GM21737 (cell line): ENCODE measurements around the gene TBC1D32.
"Not testable (repeated sequence)": the region's sequence is repeated elsewhere in the genome, so short reads cannot be mapped to it uniquely, and the experiment has no call there.

Source experiments
- ATAC-seq: cut with Tn5 transposase; IDR thresholded peaks from one replicate; pipeline ENCODE4 v1.9.1; 2021; ENCODE audit warnings: mild to moderate bottlenecking, moderate library complexity; ENCODE audit not compliant: unreplicated experiment

The TBC1D32 gene

DNA sequence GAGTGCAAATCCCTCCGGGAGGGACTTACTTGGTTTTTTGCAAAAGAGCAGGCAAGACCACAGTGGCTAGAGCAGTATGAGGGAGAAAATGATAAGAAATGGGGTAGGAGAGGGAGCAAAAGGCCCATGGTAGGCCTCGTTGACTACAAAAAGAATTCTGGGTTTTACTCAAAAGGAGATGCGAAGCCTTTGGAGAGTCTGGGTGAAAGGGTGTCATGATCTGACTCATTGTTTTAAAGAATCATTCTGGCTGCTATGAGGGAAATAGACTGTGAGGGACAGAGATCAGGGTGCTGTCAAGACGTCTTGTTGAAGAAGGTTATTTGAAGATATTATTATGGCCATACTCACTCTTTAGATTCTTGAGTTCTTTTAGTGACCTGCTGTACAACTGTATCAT is 13.0 kb downstream of the TBC1D32 start:
- no peak for ATAC-seq

DNA sequence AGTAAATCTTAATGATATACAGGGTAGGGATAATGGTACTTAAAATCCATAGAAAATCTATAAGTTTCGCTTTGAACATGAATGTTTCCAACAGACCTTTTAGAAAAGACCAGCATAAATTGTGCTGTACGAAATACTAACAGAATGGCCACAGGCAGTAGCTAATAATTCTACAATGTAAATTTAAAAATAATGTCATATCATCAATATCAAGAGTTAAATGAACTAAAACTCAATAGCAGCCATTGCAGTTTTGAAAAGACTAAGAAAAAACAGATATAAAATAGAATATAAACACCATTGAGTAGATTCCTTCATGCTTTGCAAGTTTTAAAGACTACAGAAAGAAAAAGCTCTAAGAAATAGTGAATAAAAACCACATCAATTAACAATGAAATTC is 14.7 kb downstream of the TBC1D32 start:
- ATAC-seq, result no peak

DNA sequence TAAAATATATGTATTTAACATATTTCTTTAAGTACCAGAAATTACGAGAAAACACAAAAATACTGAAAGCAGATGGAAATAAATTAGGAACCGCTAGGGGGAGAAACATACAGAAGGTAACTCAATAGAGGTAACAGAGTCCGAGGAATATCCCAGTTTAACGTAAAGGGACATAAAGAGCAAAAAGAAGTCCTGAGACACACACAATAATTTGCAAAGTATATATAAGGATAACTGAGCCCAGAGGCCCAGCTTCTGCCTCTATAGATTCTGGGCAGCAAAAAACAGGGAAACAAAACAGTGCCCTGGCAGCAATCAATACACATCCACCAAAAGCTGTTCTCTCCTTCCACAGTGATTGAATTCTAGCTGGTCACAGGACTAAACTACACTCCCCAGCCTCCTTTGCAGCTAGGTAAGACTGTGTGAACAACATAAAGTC is 15.1 kb downstream of the TBC1D32 start:
- no peak for ATAC-seq

DNA sequence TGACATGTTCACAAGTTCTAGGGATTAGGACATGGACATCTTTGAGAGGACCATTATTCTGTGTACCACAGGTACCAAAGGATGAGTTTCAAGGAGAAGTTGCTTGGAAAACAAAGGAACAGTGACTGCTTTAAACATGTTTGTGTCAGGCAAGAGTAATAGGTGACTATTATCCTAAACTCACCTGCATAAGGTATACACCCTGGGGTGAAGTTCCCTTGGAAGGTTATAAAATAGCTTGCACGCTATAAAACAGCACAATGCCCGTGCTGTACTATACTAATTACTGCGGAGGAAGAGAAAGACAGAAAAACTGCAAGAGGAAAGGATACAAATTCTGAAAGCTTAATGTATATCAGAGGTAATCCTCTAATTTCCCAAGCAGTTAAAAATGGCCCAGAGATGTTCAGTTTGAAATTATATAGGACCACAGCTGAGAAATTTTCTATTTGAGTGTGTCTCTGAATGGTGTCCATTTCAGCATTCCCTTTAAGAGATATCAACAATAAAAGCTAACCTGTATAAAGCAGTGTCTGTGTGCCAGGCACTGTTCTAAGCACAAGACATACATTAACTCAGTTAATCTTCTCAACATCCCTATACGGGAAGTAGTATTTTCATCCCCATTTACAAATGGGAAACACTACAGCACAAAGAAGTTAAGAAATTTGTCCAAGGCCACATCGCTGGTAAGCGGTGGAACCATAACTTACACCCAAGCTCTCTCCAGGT is 19.7 kb downstream of the TBC1D32 start:
- ATAC-seq, result no peak

DNA sequence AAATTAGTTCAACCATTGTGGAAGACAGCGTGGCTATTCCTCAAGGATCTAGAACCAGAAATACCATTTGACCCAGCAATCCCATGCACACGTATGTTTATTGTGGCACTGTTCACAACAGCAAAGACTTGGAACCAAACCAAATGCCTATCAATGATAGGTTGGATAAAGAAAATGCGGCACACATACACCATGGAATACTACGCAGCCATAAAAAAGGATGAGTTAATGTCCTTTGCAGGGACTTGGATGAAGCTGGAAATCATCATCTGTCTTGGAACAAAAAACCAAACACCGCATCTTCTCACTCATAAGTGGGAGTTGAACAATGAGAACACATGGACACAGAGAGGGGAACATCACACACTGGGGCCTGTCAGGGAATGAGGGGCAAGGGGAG is 22.5 kb downstream of the TBC1D32 start:
- not testable (repeated sequence) for ATAC-seq

DNA sequence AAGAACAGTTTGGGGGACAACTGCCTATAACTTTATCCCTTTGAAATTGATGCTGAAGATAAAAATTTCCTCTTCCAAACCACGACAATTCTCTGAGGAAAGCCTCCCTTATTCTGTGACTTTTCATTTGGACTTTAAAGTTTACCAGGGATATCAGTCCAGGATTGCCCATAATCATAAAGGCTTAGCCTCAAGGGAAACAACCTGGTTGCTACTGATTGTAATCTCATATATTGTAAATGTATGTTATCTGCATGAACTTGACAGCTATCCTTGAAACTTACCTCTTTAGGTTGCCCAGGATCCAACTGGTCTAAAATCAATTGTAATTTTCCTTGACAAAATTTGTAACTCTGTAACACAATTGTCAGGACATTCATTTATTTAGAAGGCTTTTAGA is 23.8 kb downstream of the TBC1D32 start:
- no peak for ATAC-seq

DNA sequence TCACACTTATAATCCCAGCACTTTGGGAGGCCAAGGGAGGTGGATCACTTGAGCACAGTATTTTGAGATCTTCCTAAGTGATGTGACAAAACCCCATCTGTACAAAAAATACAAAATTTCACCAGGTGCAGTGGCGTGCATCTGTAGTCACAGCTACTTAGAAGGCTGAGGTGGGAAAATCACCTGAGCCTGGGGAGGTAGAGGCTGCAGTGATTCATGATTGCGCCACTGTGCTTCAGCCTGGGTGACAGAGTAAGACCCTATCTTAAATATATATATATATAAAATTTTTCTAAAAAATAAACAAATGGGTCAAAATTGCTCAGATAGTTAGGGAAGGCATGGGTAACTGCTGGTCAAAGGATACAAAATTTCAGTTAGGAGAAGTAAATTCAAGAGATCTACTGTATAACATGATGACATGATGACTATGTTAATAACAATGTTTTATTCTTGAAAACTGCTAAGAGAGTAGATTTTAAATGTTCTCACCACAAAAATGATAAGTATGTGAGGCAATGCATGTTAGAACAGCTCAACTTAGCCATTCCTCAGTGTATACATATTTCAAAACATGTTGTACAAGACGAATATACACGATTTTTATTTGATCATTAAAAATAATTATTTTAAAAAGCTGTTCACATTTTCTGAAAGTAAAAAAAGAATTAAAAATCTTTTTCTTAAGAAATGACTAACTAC is 24.4 kb downstream of the TBC1D32 start:
- ATAC-seq, result no peak

DNA sequence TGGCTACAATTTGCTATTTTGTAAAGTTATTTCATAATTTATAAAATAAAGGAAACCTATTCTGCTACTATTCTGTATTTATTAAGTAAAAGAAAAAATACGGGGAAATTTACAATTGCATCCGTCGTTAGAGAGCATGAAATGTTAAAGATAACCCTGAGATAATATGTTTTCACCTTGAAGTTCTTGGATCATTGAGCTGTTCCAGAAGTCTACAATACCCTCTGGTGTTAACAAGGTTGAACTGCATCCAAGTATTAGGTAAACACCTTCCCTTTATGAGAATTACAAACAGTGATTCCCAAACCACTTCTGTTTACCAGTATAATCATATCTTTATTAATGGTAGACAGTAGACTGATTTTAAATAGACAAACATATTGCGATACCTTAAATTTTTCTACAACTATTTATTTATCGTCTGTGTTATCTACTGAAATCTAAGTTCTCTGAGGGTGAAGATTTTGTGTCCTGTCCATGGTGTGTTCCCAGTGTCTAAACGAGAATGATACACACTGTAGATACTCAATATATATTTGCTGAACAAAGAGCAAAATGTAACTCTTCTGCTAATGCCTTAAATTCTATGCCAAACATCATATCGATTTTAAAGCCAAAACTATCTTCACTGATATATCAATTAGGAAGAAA is 28.2 kb downstream of the TBC1D32 start:
- peak; percentile 59 for ATAC-seq

DNA sequence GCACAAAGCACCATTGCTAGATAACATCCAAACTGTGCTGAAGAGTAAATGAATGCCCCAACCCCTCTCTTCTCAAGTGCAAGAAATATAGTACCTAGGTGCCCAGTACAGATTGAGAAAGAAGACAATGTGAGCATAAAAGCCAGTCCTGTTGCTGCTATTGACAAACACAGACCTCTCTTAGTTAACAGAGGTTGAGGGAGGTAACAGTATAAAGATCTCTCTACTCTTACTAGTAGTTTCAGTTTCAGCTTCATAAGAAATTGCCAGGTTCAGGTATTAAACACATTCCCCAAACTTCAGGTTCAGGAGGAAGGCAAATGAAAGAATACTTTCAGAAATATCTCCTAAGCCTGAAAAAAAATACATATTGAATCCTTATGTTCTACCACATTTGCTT is 31.4 kb downstream of the TBC1D32 start:
- ATAC-seq, result peak; percentile 67

DNA sequence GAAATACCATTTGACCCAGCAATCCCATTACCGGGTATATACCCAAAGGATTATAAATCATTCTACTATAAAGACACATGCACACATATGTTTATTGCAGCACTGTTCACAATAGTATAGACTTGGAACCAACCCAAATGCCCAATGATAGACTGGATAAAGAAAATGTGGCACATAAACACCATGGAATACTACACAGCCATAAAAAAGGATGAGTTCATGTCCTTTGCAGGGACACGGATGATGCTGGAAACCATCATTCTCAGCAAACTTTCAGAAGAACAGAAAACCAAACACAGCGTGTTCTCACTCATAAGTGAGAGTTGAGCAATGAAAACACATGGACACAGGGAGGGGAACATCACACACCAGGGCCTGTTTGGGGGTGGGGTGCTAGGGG is 33.1 kb downstream of the TBC1D32 start:
- not testable (repeated sequence) for ATAC-seq

DNA sequence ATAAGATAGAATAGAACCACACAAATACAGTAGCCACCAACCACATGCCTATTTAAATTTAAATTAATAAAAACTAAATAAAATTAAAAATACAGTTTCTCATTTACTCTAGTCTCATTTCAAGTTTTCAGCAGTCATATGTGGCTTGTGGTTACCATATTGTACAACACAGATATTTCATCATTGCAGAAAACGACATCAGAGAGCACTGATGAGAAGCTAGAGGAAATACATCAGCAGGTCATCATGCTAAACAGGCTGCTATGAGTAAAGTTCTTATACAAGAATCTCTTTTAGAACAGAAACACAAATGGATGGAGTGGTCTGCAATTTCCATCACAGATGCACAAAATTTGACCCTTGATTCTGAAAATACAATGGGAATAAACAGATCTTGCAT is 36.6 kb downstream of the TBC1D32 start:
- no peak for ATAC-seq

DNA sequence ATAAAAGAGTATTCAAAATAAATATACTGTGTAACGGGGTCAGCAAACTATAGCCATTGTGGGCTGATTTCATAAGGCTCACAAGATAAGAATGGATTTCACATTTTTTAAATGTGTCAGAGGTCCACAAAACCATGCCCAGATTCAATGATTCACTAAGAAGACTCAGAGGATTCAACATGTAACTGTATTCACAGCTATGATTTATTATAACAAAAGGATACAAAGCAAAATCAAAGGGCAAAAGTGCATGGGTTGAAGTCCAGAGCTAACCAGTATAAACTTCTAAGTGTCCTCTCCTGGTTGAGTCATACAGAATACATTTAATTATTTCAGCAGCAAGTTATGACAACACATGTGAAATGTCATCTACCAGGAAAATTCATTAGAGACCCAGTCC is 49.2 kb downstream of the TBC1D32 start:
- no peak for ATAC-seq

DNA sequence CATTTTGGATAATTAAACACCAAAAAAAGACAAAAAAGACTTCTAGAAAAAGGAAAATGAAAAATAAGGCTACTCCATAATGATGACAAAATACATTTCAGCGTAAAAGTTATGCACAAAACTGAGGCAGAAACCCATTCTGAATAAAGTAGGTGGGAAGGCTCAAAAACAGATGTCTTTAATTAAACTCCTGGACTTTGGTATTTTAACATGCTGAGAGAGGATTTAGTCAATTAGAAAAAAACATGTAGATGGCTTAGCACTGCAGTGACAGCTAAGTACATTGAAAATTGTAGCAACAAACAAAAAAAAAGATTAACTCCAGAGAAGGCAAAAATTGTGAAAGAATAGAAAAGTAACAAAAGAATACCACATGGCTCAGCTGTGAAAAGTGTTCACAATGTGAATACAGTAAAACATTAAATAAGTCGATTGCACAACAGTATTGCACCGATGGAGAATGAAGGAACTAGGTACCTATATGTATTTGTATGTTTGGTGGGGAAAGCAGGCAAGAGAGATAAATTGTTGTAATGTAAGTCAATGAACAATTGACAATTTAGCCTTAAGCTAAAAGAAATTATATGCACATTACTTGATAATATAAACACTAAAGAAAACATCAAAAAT is 59.5 kb downstream of the TBC1D32 start:
- no peak for ATAC-seq

DNA sequence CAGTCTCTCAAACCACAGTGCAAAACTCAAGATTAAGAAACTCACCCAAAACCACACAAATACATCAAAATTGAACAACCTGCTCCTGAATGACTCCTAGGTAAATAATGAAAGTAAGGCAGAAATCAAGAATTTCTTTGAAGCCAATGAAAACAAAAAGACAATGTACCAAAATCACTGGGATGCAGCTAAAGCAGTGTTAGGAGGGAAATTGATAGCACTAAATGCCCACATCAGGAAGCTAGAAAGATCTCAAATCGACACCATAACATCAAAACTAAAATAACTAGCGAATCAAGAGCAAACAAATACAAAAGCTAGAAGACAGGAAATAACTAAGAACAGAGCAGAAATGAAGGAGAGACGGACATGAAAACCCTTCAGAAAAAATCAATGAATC is 70.5 kb downstream of the TBC1D32 start:
- no peak for ATAC-seq

DNA sequence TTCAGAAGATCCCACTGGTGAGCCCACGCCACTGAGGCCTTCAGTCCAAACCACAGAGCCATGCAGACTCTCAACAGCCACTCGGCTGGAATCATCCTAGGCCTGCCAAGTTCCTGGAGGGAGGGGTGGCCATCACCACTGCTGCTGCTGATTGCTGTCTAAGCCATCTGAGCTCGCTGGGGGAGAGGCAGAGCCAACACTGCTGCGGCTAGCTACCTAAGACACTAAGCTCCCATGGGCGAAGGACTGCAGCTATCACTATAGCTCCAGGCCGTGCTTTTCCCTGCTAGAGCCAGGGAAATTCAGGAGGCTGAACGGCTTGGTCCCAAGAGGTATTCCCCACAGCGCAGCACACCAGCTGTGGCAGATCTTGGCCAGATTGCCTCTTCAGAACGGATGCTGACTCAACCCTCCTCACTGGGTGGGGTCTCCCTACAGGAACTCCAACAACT is 73.6 kb downstream of the TBC1D32 start:
- no peak for ATAC-seq

DNA sequence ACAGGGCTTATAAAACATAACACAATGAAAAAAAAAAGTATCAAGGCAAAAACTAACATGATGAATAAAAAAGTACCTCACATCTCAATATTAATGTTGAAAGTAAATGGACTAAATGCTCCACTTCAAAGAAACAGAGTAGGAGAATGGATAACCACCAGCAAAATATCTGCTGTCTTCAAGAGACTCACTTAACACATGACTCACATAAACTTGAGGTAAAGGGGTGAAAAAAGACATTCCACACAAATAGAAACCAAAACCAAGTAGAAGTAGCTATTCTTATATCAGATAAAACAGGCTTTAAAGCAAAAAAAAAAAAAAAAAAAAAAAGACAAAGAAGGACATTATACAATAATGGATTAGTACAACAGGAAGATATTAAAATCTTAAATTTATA is 86.9 kb downstream of the TBC1D32 start:
- no peak for ATAC-seq

DNA sequence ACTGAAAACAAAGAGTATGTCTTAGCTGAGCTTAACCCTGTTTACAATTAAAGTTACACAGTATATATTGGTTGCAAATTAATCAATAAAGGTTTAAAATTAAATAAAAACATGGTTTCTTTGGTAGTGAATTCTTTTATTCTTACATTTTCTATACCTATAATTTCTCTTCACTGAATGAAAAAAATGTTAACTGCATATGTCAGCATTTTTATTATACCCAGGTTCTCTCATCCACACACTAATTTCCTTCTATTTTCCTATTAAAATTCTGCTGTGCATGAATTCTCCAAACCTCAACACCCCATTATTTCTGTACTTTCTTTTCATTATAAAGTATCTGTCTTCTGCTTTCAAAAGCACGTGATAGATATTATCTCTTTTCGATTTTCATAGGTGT is 91.9 kb downstream of the TBC1D32 start:
- no peak for ATAC-seq

DNA sequence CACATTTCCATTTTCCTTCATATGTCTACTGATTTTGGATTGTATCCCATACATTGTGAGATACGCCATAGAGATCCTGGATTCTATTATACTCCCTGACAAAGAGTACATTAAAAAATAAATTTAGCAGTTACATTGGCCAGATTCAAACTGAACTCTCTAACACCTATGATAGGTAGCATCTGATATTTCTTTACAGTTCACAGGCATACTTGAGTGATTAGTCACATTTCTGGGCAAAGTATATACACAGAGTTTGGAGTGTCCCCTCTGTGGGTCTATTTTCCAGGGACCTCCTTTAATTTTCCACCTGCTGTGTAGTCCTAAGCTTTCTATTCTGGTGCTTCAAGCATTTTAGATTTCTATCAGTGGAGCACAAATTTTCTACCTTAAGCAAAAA is 96.4 kb downstream of the TBC1D32 start:
- no peak for ATAC-seq

DNA sequence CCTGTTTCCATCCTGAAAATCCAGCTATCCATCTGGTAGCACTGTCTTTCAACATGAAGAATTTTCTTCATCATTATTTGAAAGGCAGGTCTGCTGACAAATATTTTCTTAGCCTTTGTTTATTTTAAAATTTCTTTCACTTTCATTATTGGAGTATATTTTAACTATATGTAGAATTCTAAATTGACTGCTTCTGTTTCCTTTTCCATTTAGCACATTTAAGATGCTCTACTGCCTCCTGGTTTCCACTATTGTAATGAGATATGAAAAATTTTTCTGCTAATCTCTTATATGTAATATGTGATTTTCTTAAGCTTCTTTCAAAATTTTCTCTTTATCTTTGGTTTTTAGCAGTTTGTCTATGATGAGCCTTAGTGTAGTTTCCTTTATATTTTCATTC is 97.3 kb downstream of the TBC1D32 start:
- no peak for ATAC-seq

DNA sequence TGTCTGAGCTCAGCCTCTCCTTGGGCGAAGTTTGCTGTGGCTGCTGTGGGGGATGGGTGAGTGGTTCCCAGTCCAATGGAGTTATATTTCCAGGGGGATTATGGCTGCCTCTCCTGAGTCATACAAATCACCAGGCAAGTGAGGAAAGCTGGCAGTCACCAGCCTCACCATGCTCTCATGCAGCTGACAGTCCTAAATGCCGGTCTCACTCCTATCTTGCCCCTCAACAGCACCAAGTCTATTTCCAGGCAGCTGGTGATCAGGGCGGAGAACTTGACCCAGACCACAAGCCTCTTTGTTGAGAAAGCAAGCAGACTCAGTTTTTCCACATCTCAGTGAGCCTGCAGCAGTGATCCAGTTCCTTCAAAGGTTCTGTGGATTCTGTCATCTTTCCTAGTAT is 98.9 kb downstream of the TBC1D32 start:
- ATAC-seq, result no peak

DNA sequence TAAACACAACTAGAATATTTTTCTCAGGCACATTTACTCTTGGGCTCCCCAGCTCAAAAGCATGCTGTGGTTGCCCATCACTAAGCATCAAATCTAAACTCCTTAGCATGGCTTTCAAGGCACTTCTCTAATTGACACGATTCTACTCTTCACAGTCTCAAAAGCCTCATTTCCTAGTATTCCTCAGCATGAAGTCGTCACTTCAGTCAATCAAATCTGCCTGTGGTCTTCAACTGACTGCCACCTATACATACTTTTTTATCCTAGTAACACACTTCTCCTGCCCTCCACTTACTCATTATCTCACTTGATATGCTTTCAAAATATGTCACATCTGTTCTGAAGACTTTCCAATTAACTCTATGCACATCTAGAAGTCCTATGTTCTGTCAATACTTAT is 110.3 kb downstream of the TBC1D32 start:
- no peak for ATAC-seq

DNA sequence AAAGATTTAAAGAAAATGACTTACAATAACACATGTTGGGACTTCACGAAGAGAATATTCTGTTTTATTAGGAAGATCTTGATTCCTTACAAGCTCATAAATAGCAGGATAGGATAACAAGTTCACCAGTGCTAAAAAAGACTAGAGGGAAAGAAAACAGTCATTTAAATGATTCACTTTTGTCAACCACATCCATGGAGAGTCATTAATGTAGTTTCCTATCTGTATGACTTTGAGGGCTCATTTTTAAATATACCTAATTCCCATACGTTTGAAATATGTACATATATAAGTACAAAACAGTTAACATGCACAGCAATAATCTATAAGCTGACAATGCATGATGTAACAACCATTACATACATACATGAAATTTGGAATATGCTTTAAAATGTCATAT is 111.1 kb downstream of the TBC1D32 start:
- no peak for ATAC-seq
